HepG2 (cell line): Measurements from ENCODE around the gene ZNF627. TPM values are rescaled to one million over a fixed set of nuclear protein-coding genes. Genes with fewer than 3 reads are reported as not detected.

Experiments used
- HES4 ChIP-seq: sonication (generic); formaldehyde crosslinking; IDR thresholded peaks from 2 replicates; pipeline ENCODE4 v1.9.0; 2021; ENCODE audit warnings: mild to moderate bottlenecking, missing genetic modification reagents, borderline replicate concordance
- JUND ChIP-seq: sonication (generic); formaldehyde crosslinking; IDR thresholded peaks from 2 replicates; pipeline ENCODE4 v1.8.0; 2022; ENCODE audit warnings: mild to moderate bottlenecking, missing genetic modification reagents
- LBX2 ChIP-seq: sonication (generic); formaldehyde crosslinking; IDR thresholded peaks from 2 replicates; pipeline ENCODE4 v1.5.0; 2020; ENCODE audit warnings: missing genetic modification reagents, mild to moderate bottlenecking, borderline replicate concordance
- NPAS2 ChIP-seq: sonication (generic); formaldehyde crosslinking; IDR thresholded peaks from 2 replicates; pipeline ENCODE4 v1.8.0; 2022; ENCODE audit warnings: mild to moderate bottlenecking, missing genetic modification reagents, borderline replicate concordance
- NR2F1 ChIP-seq, 2 experiments: fragments of 450-650 bp in 1 of 2; formaldehyde crosslinking in 1 of 2; IDR thresholded peaks; 2 replicates each; pipeline versions ENCODE4 v1.5.0 to v1.6.1; 2016 to 2020; ENCODE audit warnings: mild to moderate bottlenecking in 1 of 2, missing compliant biosample characterization in 1 of 2, missing genetic modification reagents in 1 of 2, moderate library complexity in 1 of 2
- POGZ ChIP-seq: sonication (generic); formaldehyde crosslinking; IDR thresholded peaks from 2 replicates; pipeline ENCODE4 v1.4.0; 2020; ENCODE audit warnings: mild to moderate bottlenecking, missing genetic modification reagents
- RXRA ChIP-seq: sonication (generic); formaldehyde crosslinking; IDR thresholded peaks from 2 replicates; pipeline ENCODE4 v1.5.1; 2020; ENCODE audit warnings: missing genetic modification reagents
- TCF7L2 ChIP-seq: IDR thresholded peaks from 2 replicates; pipeline ENCODE4 v1.6.1; 2011; ENCODE audit warnings: mild to moderate bottlenecking, low read depth, low read length, moderate library complexity
- ZBTB38 ChIP-seq: sonication (generic); formaldehyde crosslinking; IDR thresholded peaks from 2 replicates; pipeline ENCODE4 v1.5.1; 2020; ENCODE audit warnings: mild to moderate bottlenecking, missing genetic modification reagents
- ZMYM3 ChIP-seq: sonication (generic); formaldehyde crosslinking; IDR thresholded peaks from 2 replicates; pipeline ENCODE4 v1.5.1; 2020; ENCODE audit warnings: mild to moderate bottlenecking, missing genetic modification reagents
- ZNF263 ChIP-seq: sonication (generic); formaldehyde crosslinking; IDR thresholded peaks from 2 replicates; pipeline ENCODE4 v1.4.0; 2020; ENCODE audit warnings: missing genetic modification reagents
- ZNF44 ChIP-seq: sonication (generic); formaldehyde crosslinking; IDR thresholded peaks from 2 replicates; pipeline ENCODE4 v1.5.1; 2020; ENCODE audit warnings: mild to moderate bottlenecking, missing genetic modification reagents
- ZNF503 ChIP-seq: sonication (generic); formaldehyde crosslinking; IDR thresholded peaks from 2 replicates; pipeline ENCODE4 v1.4.0; 2020; ENCODE audit warnings: missing genetic modification reagents
- ZNF879 ChIP-seq: sonication (generic); formaldehyde crosslinking; IDR thresholded peaks from 2 replicates; pipeline ENCODE4 v1.8.1; 2023; ENCODE audit warnings: missing genetic modification reagents
- polyA plus RNA-seq, 8 experiments: library from polyadenylated mRNA; depleted of rRNA in 3 of 8; stranded (reverse) in 7 of 8; unstranded in 1 of 8; fragments of >200 nt; fragmentation: Illumina TruSeq in 4 of 8; extraction: Trizol in 4 of 8; gene quantifications; 2 replicates each; pipeline versions ENCODE4 v1.2.1 to v1.2.3, GENCODE V29; 2011 to 2016; ENCODE audit warnings: low read depth in 4 of 8, missing spikeins in 1 of 8, mixed read lengths in 1 of 8; ENCODE audit not compliant: insufficient read depth in 1 of 8
- total RNA-seq, 5 experiments: library from RNA; depleted of rRNA; stranded (reverse); fragments of >200 nt; fragmentation: Illumina TruSeq; extraction: Trizol; gene quantifications; 2 replicates each; pipeline ENCODE4 v1.2.3, GENCODE V29; 2016; ENCODE audit warnings: low read depth in 1 of 5
- TF ChIP-seq, protein P1 (sequence below): sonication (generic); formaldehyde crosslinking; IDR thresholded peaks from 2 replicates; pipeline ENCODE4 v1.4.0; 2020; ENCODE audit warnings: mild to moderate bottlenecking, missing genetic modification reagents
- TF ChIP-seq, protein P2 (sequence below): sonication (generic); formaldehyde crosslinking; IDR thresholded peaks from 2 replicates; pipeline ENCODE4 v1.4.0; 2020; ENCODE audit warnings: missing genetic modification reagents, borderline replicate concordance
- TF ChIP-seq, protein P3 (sequence below): sonication (generic); formaldehyde crosslinking; IDR thresholded peaks from 2 replicates; pipeline ENCODE4 v1.8.1; 2023; ENCODE audit warnings: missing genetic modification reagents, mild to moderate bottlenecking, borderline replicate concordance

Gene ZNF627
- total and polyA plus RNA-seq, 2 of the 13 experiments (the other 11 are each of a cell fraction or from before 2014, with no cell fraction given): 4.2 to 12.7 TPM

GRCh38 chr19:11547929-11548700 is 49.2 kb upstream of the ZNF627 start (continued):
- TF ChIP-seq, protein P1, sequence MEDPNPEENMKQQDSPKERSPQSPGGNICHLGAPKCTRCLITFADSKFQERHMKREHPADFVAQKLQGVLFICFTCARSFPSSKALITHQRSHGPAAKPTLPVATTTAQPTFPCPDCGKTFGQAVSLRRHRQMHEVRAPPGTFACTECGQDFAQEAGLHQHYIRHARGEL (CRISPR knock-in tag): no peak
- TF ChIP-seq NPAS2: no peak
- TF ChIP-seq JUND (CRISPR knock-in tag): no peak
- TF ChIP-seq RXRA (CRISPR knock-in tag): no peak
- TF ChIP-seq, protein P2, sequence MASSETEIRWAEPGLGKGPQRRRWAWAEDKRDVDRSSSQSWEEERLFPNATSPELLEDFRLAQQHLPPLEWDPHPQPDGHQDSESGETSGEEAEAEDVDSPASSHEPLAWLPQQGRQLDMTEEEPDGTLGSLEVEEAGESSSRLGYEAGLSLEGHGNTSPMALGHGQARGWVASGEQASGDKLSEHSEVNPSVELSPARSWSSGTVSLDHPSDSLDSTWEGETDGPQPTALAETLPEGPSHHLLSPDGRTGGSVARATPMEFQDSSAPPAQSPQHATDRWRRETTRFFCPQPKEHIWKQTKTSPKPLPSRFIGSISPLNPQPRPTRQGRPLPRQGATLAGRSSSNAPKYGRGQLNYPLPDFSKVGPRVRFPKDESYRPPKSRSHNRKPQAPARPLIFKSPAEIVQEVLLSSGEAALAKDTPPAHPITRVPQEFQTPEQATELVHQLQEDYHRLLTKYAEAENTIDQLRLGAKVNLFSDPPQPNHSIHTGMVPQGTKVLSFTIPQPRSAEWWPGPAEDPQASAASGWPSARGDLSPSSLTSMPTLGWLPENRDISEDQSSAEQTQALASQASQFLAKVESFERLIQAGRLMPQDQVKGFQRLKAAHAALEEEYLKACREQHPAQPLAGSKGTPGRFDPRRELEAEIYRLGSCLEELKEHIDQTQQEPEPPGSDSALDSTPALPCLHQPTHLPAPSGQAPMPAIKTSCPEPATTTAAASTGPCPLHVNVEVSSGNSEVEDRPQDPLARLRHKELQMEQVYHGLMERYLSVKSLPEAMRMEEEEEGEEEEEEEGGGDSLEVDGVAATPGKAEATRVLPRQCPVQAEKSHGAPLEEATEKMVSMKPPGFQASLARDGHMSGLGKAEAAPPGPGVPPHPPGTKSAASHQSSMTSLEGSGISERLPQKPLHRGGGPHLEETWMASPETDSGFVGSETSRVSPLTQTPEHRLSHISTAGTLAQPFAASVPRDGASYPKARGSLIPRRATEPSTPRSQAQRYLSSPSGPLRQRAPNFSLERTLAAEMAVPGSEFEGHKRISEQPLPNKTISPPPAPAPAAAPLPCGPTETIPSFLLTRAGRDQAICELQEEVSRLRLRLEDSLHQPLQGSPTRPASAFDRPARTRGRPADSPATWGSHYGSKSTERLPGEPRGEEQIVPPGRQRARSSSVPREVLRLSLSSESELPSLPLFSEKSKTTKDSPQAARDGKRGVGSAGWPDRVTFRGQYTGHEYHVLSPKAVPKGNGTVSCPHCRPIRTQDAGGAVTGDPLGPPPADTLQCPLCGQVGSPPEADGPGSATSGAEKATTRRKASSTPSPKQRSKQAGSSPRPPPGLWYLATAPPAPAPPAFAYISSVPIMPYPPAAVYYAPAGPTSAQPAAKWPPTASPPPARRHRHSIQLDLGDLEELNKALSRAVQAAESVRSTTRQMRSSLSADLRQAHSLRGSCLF (CRISPR knock-in tag): no peak
- TF ChIP-seq ZMYM3 (CRISPR knock-in tag): 0 out of 2 replicates have a peak, but pooled peaks have one; percentile 19
- no peak for TF ChIP-seq ZNF263 (CRISPR knock-in tag)
- no peak for TF ChIP-seq ZNF44 (CRISPR knock-in tag)
- no peak for TF ChIP-seq NR2F1 (CRISPR knock-in tag; IDR thresholded peaks at IDR 0.05)
- no peak for TF ChIP-seq POGZ (CRISPR knock-in tag)
- TF ChIP-seq ZNF503 (CRISPR knock-in tag): no peak
- TF ChIP-seq TCF7L2: no peak
- no peak for TF ChIP-seq ZBTB38 (CRISPR knock-in tag)
- TF ChIP-seq, protein P3, sequence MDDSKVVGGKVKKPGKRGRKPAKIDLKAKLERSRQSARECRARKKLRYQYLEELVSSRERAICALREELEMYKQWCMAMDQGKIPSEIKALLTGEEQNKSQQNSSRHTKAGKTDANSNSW (CRISPR knock-in tag): no peak
- TF ChIP-seq LBX2: no peak
- TF ChIP-seq HES4 (CRISPR knock-in tag): no peak
- TF ChIP-seq ZNF879 (CRISPR knock-in tag): no peak
